Coronary artery (tissue), 2 donors: Measurements from ENCODE around the gene CRACR2A.

Experiments used
- DNase-seq: peaks from one replicate; pipeline ENCODE4 v3.0.0-alpha.2; 2017; ENCODE audit warnings: low spot score
- H3K27ac ChIP-seq, 2 donors: fragments of 200-600 bp; sonication (generic); one replicate each; pipeline ENCODE4 v1.5.1; 2016 to 2019
- H3K4me3 ChIP-seq: fragments of 200-600 bp; sonication (generic); 2 replicates; pipeline ENCODE4 v1.5.1; 2016; ENCODE audit warnings: mild to moderate bottlenecking, moderate library complexity
- CTCF ChIP-seq: fragments of 200-600 bp; sonication (generic); IDR thresholded peaks from one replicate; pipeline ENCODE4 v1.5.1; 2019; ENCODE audit warnings: antibody characterized with exemption

CRACR2A gene

GRCh38 chr12:3698218-3698974 lies 54.5 kb downstream of the CRACR2A start:
- no peak for TF ChIP-seq CTCF
- H3K27ac ChIP-seq = no peak overlapping the region
- no peak for DNase-seq
- no peak overlapping the region for H3K4me3 ChIP-seq

GRCh38 chr12:3697311-3697870 lies 55.5 kb downstream of the CRACR2A start:
- no peak overlapping the region for H3K4me3 ChIP-seq
- no peak for DNase-seq
- no peak for TF ChIP-seq CTCF
- no peak overlapping the region for H3K27ac ChIP-seq

GRCh38 chr12:3694673-3695072 lies 58.2 kb downstream of the CRACR2A start:
- Histone ChIP-seq H3K4me3 (no peak overlapping the region), H3K27ac (no peak overlapping the region)
- TF ChIP-seq CTCF = no peak
- DNase-seq = no peak

GRCh38 chr12:3692616-3693365 lies 60.1 kb downstream of the CRACR2A start:
- H3K4me3 ChIP-seq = no peak overlapping the region
- DNase-seq = no peak
- no peak overlapping the region for H3K27ac ChIP-seq
- TF ChIP-seq CTCF = no peak

GRCh38 chr12:3686463-3686862 lies 66.4 kb downstream of the CRACR2A start:
- TF ChIP-seq CTCF = no peak
- no peak overlapping the region for H3K27ac ChIP-seq
- H3K4me3 ChIP-seq = no peak overlapping the region
- no peak for DNase-seq

GRCh38 chr12:3685830-3686229 lies 67.1 kb downstream of the CRACR2A start:
- Histone ChIP-seq H3K27ac (no peak overlapping the region), H3K4me3 (no peak overlapping the region)
- no peak for DNase-seq
- TF ChIP-seq CTCF = no peak
